ENCODE data around the gene CSPG4. TPM values are rescaled to one million over a fixed set of nuclear protein-coding genes. Genes with fewer than 3 reads are reported as not detected.
"Not testable (repeated sequence)": the region's sequence is repeated elsewhere in the genome, so short reads cannot be mapped to it uniquely, and the experiment has no call there.

Gene CSPG4
- total and polyA plus RNA-seq, 2 donors (not counting 3 experiments of a cell fraction or from before 2014, with no cell fraction given): not detected

DNA sequence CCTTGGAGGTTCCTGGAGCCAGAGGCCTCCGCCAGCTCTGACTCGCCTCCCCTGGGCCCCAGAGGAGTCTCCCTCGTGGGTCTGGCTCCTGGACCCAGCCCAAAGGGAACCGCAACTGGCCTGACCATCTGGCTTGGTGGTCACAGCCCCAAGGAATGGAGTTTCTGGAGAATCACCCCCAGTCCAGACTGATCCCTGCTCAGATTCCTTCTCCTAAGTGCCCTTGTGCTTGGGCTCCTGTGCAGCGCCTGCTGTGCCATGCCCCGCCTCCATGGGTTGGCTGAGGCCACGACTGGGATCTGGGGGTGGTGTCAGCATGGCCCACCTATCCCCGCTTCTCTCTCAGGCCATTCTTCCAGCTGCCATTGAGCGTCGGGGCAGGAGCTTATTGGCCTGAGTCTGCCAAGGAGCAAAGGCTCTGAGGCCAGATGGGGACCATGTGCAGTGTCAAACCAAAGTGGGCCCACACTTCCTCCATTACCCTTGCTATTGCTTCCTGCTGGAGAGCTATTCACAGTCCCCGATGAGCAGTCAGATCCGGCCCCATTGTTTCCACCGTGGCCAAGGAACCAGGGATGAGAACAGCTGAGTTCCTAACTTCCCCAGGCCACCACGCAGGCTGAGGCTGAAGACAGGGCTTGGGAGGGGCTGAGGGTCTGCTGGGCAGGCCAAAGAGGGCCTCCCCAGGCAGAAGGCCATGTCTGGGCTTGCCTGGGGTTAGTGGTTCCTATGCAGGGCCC lies 19.0 kb downstream of the CSPG4 start:
- no peak overlapping the region for H2AFZ ChIP-seq (ENCODE audit: low read depth, low read length)
- H3K4me1 ChIP-seq (ENCODE audit: control insufficient read depth, extremely low read depth, insufficient read depth, low read length): peaks cover 16% of the 10 kb centered on the region
- no peak for TF ChIP-seq FOS (IDR thresholded peaks at IDR 0.05; ENCODE audit: borderline replicate concordance, insufficient read depth, low read length)
- TF ChIP-seq POLR2A (IDR thresholded peaks at IDR 0.05; ENCODE audit: low read depth, low read length): peak; percentile 30
- peak; percentile 89 for TF ChIP-seq MYC (IDR thresholded peaks at IDR 0.05; ENCODE audit: low read depth, low read length)
- no peak for TF ChIP-seq GATA2 (IDR thresholded peaks at IDR 0.05; ENCODE audit: insufficient read depth, insufficient read length, low read depth, low read length)
- TF ChIP-seq POLR2AphosphoS5 (IDR thresholded peaks at IDR 0.05; ENCODE audit: insufficient read depth, low read depth, low read length): peak; percentile 95
- TF ChIP-seq, protein P1, sequence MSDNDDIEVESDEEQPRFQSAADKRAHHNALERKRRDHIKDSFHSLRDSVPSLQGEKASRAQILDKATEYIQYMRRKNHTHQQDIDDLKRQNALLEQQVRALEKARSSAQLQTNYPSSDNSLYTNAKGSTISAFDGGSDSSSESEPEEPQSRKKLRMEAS (IDR thresholded peaks at IDR 0.05; ENCODE audit: insufficient read depth, insufficient read length): peak; percentile 68
- TF ChIP-seq JUN (IDR thresholded peaks at IDR 0.05; ENCODE audit: borderline replicate concordance, insufficient read depth, insufficient read length, low read depth): peak; percentile 18
- no peak for TF ChIP-seq EZH2 (IDR thresholded peaks at IDR 0.05; ENCODE audit: borderline replicate concordance, low read depth, low read length, severe bottlenecking)
- no peak for TF ChIP-seq CTCF (IDR thresholded peaks at IDR 0.05; ENCODE audit: extremely low read depth in 1 of 2, insufficient read depth in 1 of 2, low read depth in 1 of 2, low read length in 2 of 2)
- no peak overlapping the region for H3K9ac ChIP-seq (replicated peaks; ENCODE audit: extremely low read depth, insufficient read depth, low read length)
- dilution Hi-C loops (cut with MboI; ENCODE audit: extremely low pct_ligation_motif_present, low sequenced_read_pairs) (no loop called here), intact Hi-C loops (cut with micrococcal nuclease) (loop anchor here (2.0 to 5.0 kb wide), 3 partner anchors 39 to 229 kb away; no protein-coding TSS in a partner anchor)
- H3K4me3 ChIP-seq (replicated peaks in 1 of 3; ENCODE audit: insufficient read depth in 1 of 3, low read depth in 1 of 3, low read length in 3 of 3): no peak overlapping the region
- no peaks in the 10 kb centered on the region for H3K36me3 ChIP-seq (ENCODE audit: control insufficient read depth in 2 of 2, extremely low read depth in 1 of 2, insufficient read depth in 2 of 2, low read length in 2 of 2)
- no peaks in the 10 kb centered on the region for H4K20me1 ChIP-seq (replicated peaks; ENCODE audit: control insufficient read depth, extremely low read depth, insufficient read depth, low read length)
- H3K9me1 ChIP-seq (replicated peaks; ENCODE audit: control insufficient read depth, extremely low read depth, insufficient read depth, low read length): no peaks in the 10 kb centered on the region
- ChIA-PET CTCF (interaction anchor here (1.1 to 2.3 kb wide), 7 partner anchors 30 to 228 kb away, joined by 4 to 15 read pairs (median 5); a partner anchor contains a TSS), POLR2A (no interaction called here)
- H3K4me2 ChIP-seq (ENCODE audit: insufficient read depth, low read length): peak overlapping the region; percentile 6
- BruUV-seq (replicated peaks): no TSS peak
- FAIRE-seq (peak; percentile 99), DNase-seq (ENCODE audit: low read depth, low spot score) (peak; percentile 84)
- H3K27ac ChIP-seq (ENCODE audit: insufficient read depth, low read depth, low read length): no peak overlapping the region
- peaks cover 42 to 44% of the 10 kb centered on the region in 2 experiments for H3K27me3 ChIP-seq (ENCODE audit: control insufficient read depth in 2 of 2, insufficient read depth in 2 of 2, low read length in 2 of 2)
- no peaks in the 10 kb centered on the region for H3K79me2 ChIP-seq (ENCODE audit: control insufficient read depth, insufficient read depth, low read length)
- no peaks in the 10 kb centered on the region for H3K9me3 ChIP-seq (replicated peaks; ENCODE audit: control insufficient read depth, insufficient read depth, low read length)

DNA sequence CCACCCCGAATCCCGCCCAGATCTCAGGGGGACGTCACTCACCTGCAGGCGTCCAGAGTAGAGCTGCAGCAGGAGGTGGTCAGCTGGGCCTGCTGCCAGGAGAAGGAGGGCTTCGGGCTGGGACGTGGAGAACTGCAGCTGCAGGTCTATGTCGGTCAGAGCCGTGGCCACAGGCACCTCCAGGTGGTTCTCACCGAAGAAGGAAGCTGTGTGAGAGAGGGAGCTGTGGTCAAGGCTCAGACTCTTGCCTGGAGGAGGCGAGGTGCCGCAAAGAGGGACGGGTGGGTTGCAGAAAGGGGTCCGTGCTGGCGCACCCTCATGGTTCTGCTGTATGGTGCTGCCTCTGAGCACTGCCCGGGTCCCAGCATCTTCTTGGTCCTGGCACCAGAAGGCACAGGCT lies 19.6 kb downstream of the CSPG4 start:
- H3K79me2 ChIP-seq (ENCODE audit: control insufficient read depth, insufficient read depth, low read length); H3K9ac ChIP-seq (replicated peaks; ENCODE audit: extremely low read depth, insufficient read depth, low read length); H3K9me1 ChIP-seq (replicated peaks; ENCODE audit: control insufficient read depth, extremely low read depth, insufficient read depth, low read length); H3K4me3 ChIP-seq (replicated peaks in 1 of 3; ENCODE audit: insufficient read depth in 1 of 3, low read depth in 1 of 3, low read length in 3 of 3); BruUV-seq (replicated peaks); dilution Hi-C loops (cut with MboI; ENCODE audit: extremely low pct_ligation_motif_present, low sequenced_read_pairs); H3K27ac ChIP-seq (ENCODE audit: insufficient read depth, low read depth, low read length); H3K36me3 ChIP-seq (ENCODE audit: control insufficient read depth in 2 of 2, extremely low read depth in 1 of 2, insufficient read depth in 2 of 2, low read length in 2 of 2); DNase-seq (ENCODE audit: low read depth, low spot score); POLR2A ChIA-PET; H3K9me3 ChIP-seq (replicated peaks; ENCODE audit: control insufficient read depth, insufficient read depth, low read length); FAIRE-seq; H4K20me1 ChIP-seq (replicated peaks; ENCODE audit: control insufficient read depth, extremely low read depth, insufficient read depth, low read length); H2AFZ ChIP-seq (ENCODE audit: low read depth, low read length); H3K4me2 ChIP-seq (ENCODE audit: insufficient read depth, low read length): not testable (repeated sequence)
- intact Hi-C loops (cut with micrococcal nuclease): loop anchor here (5.0 kb wide), 1 partner anchor 229 kb away; no protein-coding TSS in a partner anchor
- CTCF ChIA-PET: interaction anchor here (1.5 to 2.3 kb wide), 5 partner anchors 40 to 228 kb away, joined by 4 to 15 read pairs (median 6); no protein-coding TSS in a partner anchor
- peaks cover 39 to 45% of the 10 kb centered on the region in 2 experiments for H3K27me3 ChIP-seq (ENCODE audit: control insufficient read depth in 2 of 2, insufficient read depth in 2 of 2, low read length in 2 of 2)
- H3K4me1 ChIP-seq (ENCODE audit: control insufficient read depth, extremely low read depth, insufficient read depth, low read length): peaks cover 16% of the 10 kb centered on the region
